Type B pancreatic cell (in vitro differentiated cells): ENCODE results near the gene PRKCE. TPM values are rescaled to one million over a fixed set of nuclear protein-coding genes. Genes with fewer than 3 reads are reported as not detected.

ENCODE experiments used
- DNase-seq: peaks from one replicate; pipeline ENCODE4 v3.0.0; 2021; ENCODE audit warnings: mixed read lengths; ENCODE audit not compliant: unreplicated experiment; ENCODE audit errors: extremely low spot score
- H3K27ac Mint-ChIP-seq: 2 replicates; pipeline ENCODE4 v1.8.0; 2021; ENCODE audit warnings: mild to moderate bottlenecking, mixed read lengths
- H3K27me3 Mint-ChIP-seq: 2 replicates; pipeline ENCODE4 v1.8.0; 2021; ENCODE audit warnings: mixed read lengths
- H3K36me3 Mint-ChIP-seq: 2 replicates; pipeline ENCODE4 v1.8.0; 2021; ENCODE audit warnings: mixed read lengths
- H3K4me1 Mint-ChIP-seq: one replicate; pipeline ENCODE4 v1.8.0; 2021; ENCODE audit warnings: mixed read lengths; ENCODE audit not compliant: unreplicated experiment
- H3K4me3 Mint-ChIP-seq: 2 replicates; pipeline ENCODE4 v1.8.0; 2021; ENCODE audit warnings: mild to moderate bottlenecking, mixed read lengths
- H3K9me3 Mint-ChIP-seq: 2 replicates; pipeline ENCODE4 v1.8.0; 2021; ENCODE audit warnings: mixed read lengths
- CTCF ChIP-seq: fragments of 200-600 bp; sonication (generic); conservative IDR thresholded peaks from 2 replicates; pipeline ENCODE4 v1.5.0; 2021; ENCODE audit warnings: antibody characterized with exemption, mild to moderate bottlenecking
- total RNA-seq: library from RNA; stranded (reverse); gene quantifications from 2 replicates; pipeline ENCODE4 v1.2.1, GENCODE V29; 2021; ENCODE audit warnings: low replicate concordance

Gene PRKCE
- total RNA-seq, 1 donor from 2014 or later, result 21.2 TPM

- TF ChIP-seq CTCF, result no peak
- H3K27me3 Mint-ChIP-seq, result peaks cover 6% of the 10 kb centered on the region
- no peak for DNase-seq
- H3K27ac Mint-ChIP-seq, result no peak overlapping the region
- peaks cover 9% of the 10 kb centered on the region for H3K4me1 Mint-ChIP-seq
- no peaks in the 10 kb centered on the region for H3K36me3 Mint-ChIP-seq
- no peak overlapping the region for H3K4me3 Mint-ChIP-seq
- H3K9me3 Mint-ChIP-seq, result peaks cover 5% of the 10 kb centered on the region
These were observed 81.5 kb downstream of the PRKCE start for GRCh38 chr2:45732946-45733345.

GRCh38 chr2:45734336-45734735 lies 82.9 kb downstream of the PRKCE start:
- Mint-ChIP-seq H3K4me3 (no peak overlapping the region), H3K9me3 (peaks cover 5% of the 10 kb centered on the region)
- no peak for DNase-seq

GRCh38 chr2:45734952-45735351 lies 83.5 kb downstream of the PRKCE start:
- H3K36me3 Mint-ChIP-seq, result no peaks in the 10 kb centered on the region
- peaks cover 9% of the 10 kb centered on the region for H3K4me1 Mint-ChIP-seq
- H3K4me3 Mint-ChIP-seq, result no peak overlapping the region
- DNase-seq, result no peak
- H3K27ac Mint-ChIP-seq, result no peak overlapping the region
- TF ChIP-seq CTCF, result no peak
- peaks cover 6% of the 10 kb centered on the region for H3K27me3 Mint-ChIP-seq
- H3K9me3 Mint-ChIP-seq, result no peaks in the 10 kb centered on the region

More at GRCh38 chr2:45734336-45734735, 82.9 kb downstream of the PRKCE start:
- H3K36me3 Mint-ChIP-seq, result no peaks in the 10 kb centered on the region
- peaks cover 6% of the 10 kb centered on the region for H3K27me3 Mint-ChIP-seq
- TF ChIP-seq CTCF, result no peak
- peaks cover 9% of the 10 kb centered on the region for H3K4me1 Mint-ChIP-seq
- H3K27ac Mint-ChIP-seq, result no peak overlapping the region

GRCh38 chr2:45736757-45737704 lies 85.6 kb downstream of the PRKCE start:
- no peak for TF ChIP-seq CTCF
- Mint-ChIP-seq H3K36me3 (no peaks in the 10 kb centered on the region), H3K27ac (no peak overlapping the region), H3K4me3 (no peak overlapping the region), H3K27me3 (peaks cover 9% of the 10 kb centered on the region), H3K9me3 (no peaks in the 10 kb centered on the region), H3K4me1 (peaks cover 13% of the 10 kb centered on the region)
- no peak for DNase-seq

- TF ChIP-seq CTCF, result no peak
- DNase-seq, result no peak
- H3K36me3 Mint-ChIP-seq, result no peaks in the 10 kb centered on the region
- H3K9me3 Mint-ChIP-seq, result no peaks in the 10 kb centered on the region
- H3K27ac Mint-ChIP-seq, result no peak overlapping the region
- peaks cover 7% of the 10 kb centered on the region for H3K27me3 Mint-ChIP-seq
- no peak overlapping the region for H3K4me3 Mint-ChIP-seq
- peaks cover 16% of the 10 kb centered on the region for H3K4me1 Mint-ChIP-seq
These were observed 88.5 kb downstream of the PRKCE start for GRCh38 chr2:45739796-45740485.
